ENCODE measurements around the gene ZNF99. TPM values are rescaled to one million over a fixed set of nuclear protein-coding genes. Genes with fewer than 3 reads are reported as not detected.

ZNF99 gene
- total RNA-seq (under 0.01 TPM in 1 of 2 replicates, not detected in the other), polyA plus RNA-seq (not detected in 2 replicates), polyA minus RNA-seq (ENCODE audit: low replicate concordance) (not detected in 2 replicates)
- polyA plus RNA-seq (2012): not detected in 2 replicates

GRCh38 chr19:22783651-22784410 lies at the start of gene ZNF99:
Gene ZNF99, minus strand, starts transcription at chr19:22784151. Its CDS starts 135 bp downstream, at chr19:22784016.
- Histone ChIP-seq H3K27ac (ENCODE audit: insufficient read depth, low read length) (no peak within 1 kb of the TSS), H3K4me2 (ENCODE audit: extremely low read depth, insufficient read depth, low read length) (no peak within 1 kb of the TSS), H3K9me3 (ENCODE audit: control insufficient read depth, insufficient read depth, low read depth, low read length) (no peaks in the 10 kb centered on the region), H4K20me1 (ENCODE audit: control insufficient read depth, extremely low read depth, insufficient read depth, low read length) (no peaks in the 10 kb centered on the region), H3K4me1 (ENCODE audit: control insufficient read depth, extremely low read depth, insufficient read depth, low read length) (no peaks in the 10 kb centered on the region), H3K36me3 (ENCODE audit: control insufficient read depth, insufficient read depth, low read length) (no peaks in the 10 kb centered on the region), H3K4me3 (replicated peaks in 1 of 4; ENCODE audit: control extremely low read depth in 1 of 4, insufficient read depth in 1 of 4, low read depth in 3 of 4, low read length in 4 of 4) (no peak within 1 kb of the TSS), H3K27me3 (ENCODE audit: control insufficient read depth, insufficient read depth, low read length) (no peaks in the 10 kb centered on the region), H2AFZ (ENCODE audit: low read length) (no peak within 1 kb of the TSS), H3K79me2 (ENCODE audit: control insufficient read depth, insufficient read depth, low read length) (no peaks in the 10 kb centered on the region), H3K9ac (ENCODE audit: insufficient read depth, low read length) (no peak within 1 kb of the TSS)
- TF ChIP-seq CTCF (conservative IDR thresholded peaks at IDR 0.05 in 1 of 2, IDR thresholded peaks at IDR 0.05 in 1 of 2; ENCODE audit: low read depth in 1 of 2, low read length in 2 of 2) (no peak), EZH2 (IDR thresholded peaks at IDR 0.05; ENCODE audit: low read length, missing control alignments) (no peak)
- DNase-seq (ENCODE audit: low read depth in 2 of 2): no peak

GRCh38 chr19:22832031-22832762 lies 48.2 kb upstream of the ZNF99 start, which contains the start of gene ZNF723:
Gene ZNF723, plus strand, starts transcription at chr19:22832291. Its CDS starts 89 bp downstream, at chr19:22832380.
- DNase-seq (ENCODE audit: low read depth in 2 of 2): no peak
- no peak within 1 kb of the TSS for H3K4me2 ChIP-seq (ENCODE audit: extremely low read depth, insufficient read depth, low read length)
- H3K9me3 ChIP-seq (ENCODE audit: control insufficient read depth, insufficient read depth, low read depth, low read length): no peaks in the 10 kb centered on the region
- no peak within 1 kb of the TSS for H3K4me3 ChIP-seq (replicated peaks in 1 of 4; ENCODE audit: control extremely low read depth in 1 of 4, insufficient read depth in 1 of 4, low read depth in 3 of 4, low read length in 4 of 4)
- no peak for TF ChIP-seq EZH2 (IDR thresholded peaks at IDR 0.05; ENCODE audit: low read length, missing control alignments)
- no peak for TF ChIP-seq CTCF (conservative IDR thresholded peaks at IDR 0.05 in 1 of 2, IDR thresholded peaks at IDR 0.05 in 1 of 2; ENCODE audit: low read depth in 1 of 2, low read length in 2 of 2)
- H4K20me1 ChIP-seq (ENCODE audit: control insufficient read depth, extremely low read depth, insufficient read depth, low read length): no peaks in the 10 kb centered on the region
- H3K4me1 ChIP-seq (ENCODE audit: control insufficient read depth, extremely low read depth, insufficient read depth, low read length): no peaks in the 10 kb centered on the region
- H2AFZ ChIP-seq (ENCODE audit: low read length): no peak within 1 kb of the TSS
- H3K27me3 ChIP-seq (ENCODE audit: control insufficient read depth, insufficient read depth, low read length): no peaks in the 10 kb centered on the region
- no peak within 1 kb of the TSS for H3K27ac ChIP-seq (ENCODE audit: insufficient read depth, low read length)
- no peaks in the 10 kb centered on the region for H3K36me3 ChIP-seq (ENCODE audit: control insufficient read depth, insufficient read depth, low read length)
- no peak within 1 kb of the TSS for H3K9ac ChIP-seq (ENCODE audit: insufficient read depth, low read length)
- no peaks in the 10 kb centered on the region for H3K79me2 ChIP-seq (ENCODE audit: control insufficient read depth, insufficient read depth, low read length)

GRCh38 chr19:22831211-22831610 lies 47.3 kb upstream of the ZNF99 start:
- Histone ChIP-seq H3K36me3 (ENCODE audit: control insufficient read depth, insufficient read depth, low read length) (no peaks in the 10 kb centered on the region), H3K4me3 (replicated peaks in 1 of 4; ENCODE audit: control extremely low read depth in 1 of 4, insufficient read depth in 1 of 4, low read depth in 3 of 4, low read length in 4 of 4) (no peak overlapping the region), H3K9ac (ENCODE audit: insufficient read depth, low read length) (no peak overlapping the region), H3K27me3 (ENCODE audit: control insufficient read depth, insufficient read depth, low read length) (no peaks in the 10 kb centered on the region), H4K20me1 (ENCODE audit: control insufficient read depth, extremely low read depth, insufficient read depth, low read length) (no peaks in the 10 kb centered on the region), H2AFZ (ENCODE audit: low read length) (no peak overlapping the region), H3K4me2 (ENCODE audit: extremely low read depth, insufficient read depth, low read length) (no peak overlapping the region), H3K9me3 (ENCODE audit: control insufficient read depth, insufficient read depth, low read depth, low read length) (no peaks in the 10 kb centered on the region), H3K27ac (ENCODE audit: insufficient read depth, low read length) (no peak overlapping the region), H3K4me1 (ENCODE audit: control insufficient read depth, extremely low read depth, insufficient read depth, low read length) (no peaks in the 10 kb centered on the region), H3K79me2 (ENCODE audit: control insufficient read depth, insufficient read depth, low read length) (no peaks in the 10 kb centered on the region)
- no peak for TF ChIP-seq CTCF (conservative IDR thresholded peaks at IDR 0.05 in 1 of 2, IDR thresholded peaks at IDR 0.05 in 1 of 2; ENCODE audit: low read depth in 1 of 2, low read length in 2 of 2)
- TF ChIP-seq EZH2 (IDR thresholded peaks at IDR 0.05; ENCODE audit: low read length, missing control alignments): no peak
- DNase-seq (ENCODE audit: low read depth in 2 of 2): no peak

All from fibroblast of lung (primary cell).